ENCODE data around the gene TOM1. TPM values are rescaled to one million over a fixed set of nuclear protein-coding genes. Genes with fewer than 3 reads are reported as not detected.

The TOM1 gene
- total and polyA plus RNA-seq, 2 of the 13 experiments (the other 11 are each of a cell fraction or from before 2014, with no cell fraction given) = 30.8 to 87.3 TPM

- peak in 1 of 2 experiments; percentile 54; a peak in 1 of 4 replicates for TF ChIP-seq REST (IDR thresholded peaks at IDR 0.05; ENCODE audit: borderline replicate concordance in 1 of 2, low read depth in 1 of 2, low read length in 2 of 2)
- no peak for TF ChIP-seq ZNF768 (CRISPR knock-in tag; IDR thresholded peaks at IDR 0.05)
- no peak for TF ChIP-seq NFE2 (CRISPR knock-in tag; IDR thresholded peaks at IDR 0.05)
- no peak for TF ChIP-seq ZNF432 (CRISPR knock-in tag; IDR thresholded peaks at IDR 0.05; ENCODE audit: borderline replicate concordance)
- TF ChIP-seq ZNF891 (CRISPR knock-in tag; IDR thresholded peaks at IDR 0.05) = no peak
- no peak for TF ChIP-seq ZNF274 (CRISPR knock-in tag; IDR thresholded peaks at IDR 0.05)
- TF ChIP-seq MEIS2 (CRISPR knock-in tag; IDR thresholded peaks at IDR 0.05) = peak; percentile 55; the same call in 1 of the 2 replicates
- TF ChIP-seq ZNF407 (CRISPR knock-in tag; IDR thresholded peaks at IDR 0.05; ENCODE audit: not compliant biosample characterization) = no peak
- no peak for TF ChIP-seq RFXANK (CRISPR knock-in tag; IDR thresholded peaks at IDR 0.05)
- 0 out of 2 replicates have a peak, but pooled peaks have one; percentile 33 for TF ChIP-seq ISL2 (CRISPR knock-in tag; IDR thresholded peaks at IDR 0.05)
- no peak for TF ChIP-seq MIER2 (CRISPR knock-in tag; IDR thresholded peaks at IDR 0.05)
- no peak for TF ChIP-seq ZNF784 (CRISPR knock-in tag; IDR thresholded peaks at IDR 0.05; ENCODE audit: borderline replicate concordance)
- TF ChIP-seq SIN3A (IDR thresholded peaks at IDR 0.05; ENCODE audit: borderline replicate concordance, low read depth, low read length) = peak; percentile 71; the same call in 1 of the 2 replicates
- TF ChIP-seq RORA (CRISPR knock-in tag; IDR thresholded peaks at IDR 0.05) = no peak
- no peak for TF ChIP-seq ZNF576 (CRISPR knock-in tag; IDR thresholded peaks at IDR 0.05)
- TF ChIP-seq ZFP41 (CRISPR knock-in tag; IDR thresholded peaks at IDR 0.05; ENCODE audit: borderline replicate concordance) = no peak
- no peak for TF ChIP-seq ZNF761 (CRISPR knock-in tag; conservative IDR thresholded peaks at IDR 0.05)
- TF ChIP-seq KMT2A (CRISPR knock-in tag; IDR thresholded peaks at IDR 0.05) = no peak
Observed at GRCh38 chr22:35301372-35301874, 1.7 kb downstream of the TOM1 start (continued).
